CD4-positive, alpha-beta T cell treated with Interleukin-15 for 1 hour (primary cell): ENCODE measurements around the gene AKAP13.

Source experiments
- DNase-seq: peaks from one replicate; pipeline ENCODE4 v3.0.0-alpha.2; 2020

The AKAP13 gene

GRCh38 chr15:85543741-85544155 is 163.3 kb downstream of the AKAP13 start:
- DNase-seq: peak; percentile 63

- DNase-seq: no peak
Observed at GRCh38 chr15:85545185-85545584, 164.8 kb downstream of the AKAP13 start.

DNA sequence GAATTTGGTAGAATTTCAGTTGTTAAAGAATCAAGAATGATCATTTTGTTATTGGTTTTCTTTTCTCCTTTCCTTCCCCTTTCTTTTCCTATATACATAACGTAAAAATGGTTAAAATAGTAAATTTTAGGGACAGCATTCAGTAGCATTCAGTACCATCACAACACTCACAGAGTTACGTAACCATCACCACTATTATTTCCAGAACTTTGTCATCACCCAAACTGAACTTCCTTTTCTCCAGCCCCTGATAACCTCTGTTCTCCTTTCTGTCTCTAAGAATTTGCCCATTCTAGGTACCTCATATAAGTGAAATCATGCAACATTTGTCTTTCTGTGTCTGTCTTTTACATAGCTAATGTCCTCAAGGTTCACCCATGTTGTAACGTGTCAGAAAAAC is 165.3 kb downstream of the AKAP13 start:
- no peak for DNase-seq

DNA sequence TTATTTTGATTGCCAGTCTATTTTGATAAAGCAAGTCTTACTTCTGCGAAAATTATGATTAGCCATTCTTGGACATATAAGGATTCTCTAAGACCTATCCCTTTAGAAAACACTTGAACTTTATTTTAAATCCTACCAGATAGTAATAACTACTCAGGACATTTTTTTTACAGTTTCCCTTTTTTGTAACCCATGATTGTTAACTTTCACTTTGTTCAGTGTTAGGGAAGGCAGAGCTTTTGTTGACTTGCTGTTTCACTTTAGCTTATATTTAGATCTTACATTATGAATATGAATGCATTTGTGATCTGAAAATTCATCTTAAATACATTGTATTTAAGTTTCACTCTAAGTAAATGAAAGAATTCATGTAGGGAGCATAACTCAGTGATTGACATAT is 167.0 kb downstream of the AKAP13 start:
- DNase-seq: no peak

GRCh38 chr15:85550283-85550682 is 169.9 kb downstream of the AKAP13 start:
- DNase-seq: no peak

- no peak for DNase-seq
Observed at GRCh38 chr15:85551221-85551832, 170.9 kb downstream of the AKAP13 start.

DNA sequence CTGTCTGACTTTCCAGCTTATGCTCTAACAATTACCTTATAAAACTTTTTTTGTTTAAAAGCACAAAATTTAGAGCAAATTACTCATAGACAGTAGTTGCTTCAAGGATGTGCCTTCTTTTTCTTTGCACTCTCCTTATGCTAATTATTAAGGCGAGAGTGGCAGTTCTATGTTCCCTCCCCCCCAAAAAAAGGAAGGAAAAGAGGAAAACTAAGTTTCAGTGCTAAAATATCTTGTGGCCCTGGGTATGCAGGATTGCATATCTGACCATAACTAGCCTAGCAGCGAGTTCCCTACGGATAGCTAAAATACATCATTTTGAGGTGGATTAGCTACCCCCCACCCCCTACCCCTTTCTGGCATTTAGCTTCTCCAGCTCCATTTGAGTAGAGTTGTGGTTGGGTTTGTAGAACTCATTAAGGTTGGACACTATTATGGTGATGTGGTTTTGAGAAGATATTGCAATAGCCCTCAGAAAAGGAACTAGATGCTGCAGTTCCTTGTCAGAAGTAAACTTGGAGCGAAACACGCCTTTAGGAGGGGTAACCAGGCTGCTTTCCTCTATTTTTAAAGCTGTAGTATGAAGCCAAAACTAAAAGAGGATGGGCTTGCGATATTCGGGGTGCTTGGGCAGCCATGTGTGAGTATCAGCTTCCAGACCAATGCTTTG is 174.6 kb downstream of the AKAP13 start:
- DNase-seq: no peak

DNA sequence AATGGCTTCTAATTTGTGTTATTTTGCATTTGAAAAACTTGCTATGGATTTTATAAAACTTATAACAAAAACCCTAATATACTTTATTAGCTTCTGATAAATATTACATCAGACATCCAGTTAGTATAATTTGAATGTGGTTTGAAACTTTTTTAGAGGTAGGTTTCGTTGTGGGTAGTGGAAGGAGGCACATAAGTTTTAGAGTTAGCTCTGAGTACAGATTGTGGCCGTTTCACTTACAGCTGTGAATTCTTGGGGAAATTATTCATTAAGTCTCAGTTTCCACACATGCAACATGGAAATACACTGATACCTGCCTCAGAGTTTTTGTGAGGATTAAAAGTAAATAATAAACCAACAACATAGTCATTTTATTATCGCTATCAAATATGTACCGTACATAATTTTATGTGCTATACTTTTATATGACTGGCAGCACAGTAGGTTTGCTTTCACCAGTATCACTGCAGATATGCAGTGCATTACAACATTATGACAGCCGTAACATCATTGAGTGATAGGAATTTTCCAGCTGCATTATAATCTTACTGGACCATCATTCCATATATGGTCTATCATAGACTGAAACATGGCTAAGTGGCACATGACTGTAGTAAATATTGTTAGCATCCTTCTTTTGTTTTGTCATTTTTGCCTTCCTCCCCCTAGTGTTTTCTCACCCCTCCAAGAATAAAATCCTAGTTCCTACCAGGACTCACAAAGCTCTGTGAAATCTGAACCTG is 175.6 kb downstream of the AKAP13 start:
- DNase-seq: no peak

DNA sequence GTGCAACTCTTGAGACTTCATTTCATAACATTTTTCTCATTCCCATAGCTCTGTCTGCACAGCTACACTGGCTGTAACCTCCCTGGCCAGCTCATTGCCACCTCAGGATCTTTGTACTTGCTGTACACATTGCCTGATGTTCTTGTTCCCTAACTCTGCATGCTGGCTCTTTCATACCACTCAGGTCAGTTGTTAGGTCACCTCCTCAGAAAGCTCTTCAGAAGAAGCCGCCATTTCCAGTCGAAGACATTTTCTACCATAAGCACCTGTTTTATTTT is 176.2 kb downstream of the AKAP13 start:
- DNase-seq: no peak

GRCh38 chr15:85557385-85557784 is 177.0 kb downstream of the AKAP13 start:
- no peak for DNase-seq

- no peak for DNase-seq
Observed at GRCh38 chr15:85558848-85559247, 178.4 kb downstream of the AKAP13 start.

DNA sequence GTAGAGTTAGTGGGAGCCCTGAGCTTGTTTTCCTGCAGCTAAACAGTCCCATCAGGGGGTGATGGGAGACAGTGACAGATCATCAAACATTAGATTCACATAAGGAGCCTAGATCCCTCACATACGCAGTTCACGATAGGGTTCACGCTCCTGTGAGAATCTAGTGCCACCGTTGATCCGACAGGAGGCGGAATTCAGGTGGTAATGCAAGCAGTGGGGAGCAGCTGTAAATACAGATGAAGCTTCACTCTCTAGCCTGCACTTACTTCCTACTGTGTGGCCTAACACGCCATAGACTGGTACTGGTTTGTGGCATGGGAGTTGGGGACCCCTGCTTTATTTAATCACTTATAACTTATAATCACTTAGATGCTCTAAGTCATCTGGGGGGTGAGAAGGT is 179.1 kb downstream of the AKAP13 start:
- no peak for DNase-seq

DNA sequence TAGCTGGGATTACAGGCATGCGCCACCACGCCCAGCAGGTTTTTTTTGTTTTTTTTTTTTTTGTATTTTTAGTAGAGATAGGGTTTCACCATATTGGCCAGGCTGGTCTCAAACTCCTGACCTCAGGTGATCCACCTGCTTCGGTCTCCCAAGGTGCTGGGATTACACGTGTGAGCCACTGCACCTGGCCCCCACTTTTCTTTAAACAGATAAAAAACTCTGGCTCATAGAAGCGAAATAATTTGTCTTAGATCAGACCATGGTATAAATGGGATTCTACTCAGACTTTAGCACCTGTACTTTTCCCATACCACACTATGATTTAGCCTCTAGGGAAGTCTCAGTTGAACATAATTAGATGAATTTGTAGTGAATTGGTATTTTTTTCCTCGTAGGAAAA is 182.4 kb downstream of the AKAP13 start:
- no peak for DNase-seq

DNA sequence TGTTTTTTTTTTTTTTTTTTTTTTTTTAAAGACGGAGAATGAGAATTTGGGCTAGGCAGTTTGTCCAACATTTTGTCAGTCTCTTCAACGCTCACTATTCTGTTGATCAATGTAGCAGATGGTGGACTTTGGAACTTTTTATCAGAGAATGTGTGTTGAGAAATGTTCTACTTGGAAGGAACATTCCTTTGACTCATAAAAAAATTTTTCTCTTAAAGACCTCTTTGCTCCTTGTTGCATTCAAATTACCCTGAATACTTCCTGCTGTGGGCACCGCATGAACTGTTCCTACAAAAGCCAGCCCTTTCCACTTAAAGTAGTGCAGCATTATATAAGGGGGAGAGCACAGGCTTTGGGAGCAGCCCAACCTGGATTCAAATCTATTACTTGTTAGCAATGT is 182.9 kb downstream of the AKAP13 start:
- no peak for DNase-seq

DNA sequence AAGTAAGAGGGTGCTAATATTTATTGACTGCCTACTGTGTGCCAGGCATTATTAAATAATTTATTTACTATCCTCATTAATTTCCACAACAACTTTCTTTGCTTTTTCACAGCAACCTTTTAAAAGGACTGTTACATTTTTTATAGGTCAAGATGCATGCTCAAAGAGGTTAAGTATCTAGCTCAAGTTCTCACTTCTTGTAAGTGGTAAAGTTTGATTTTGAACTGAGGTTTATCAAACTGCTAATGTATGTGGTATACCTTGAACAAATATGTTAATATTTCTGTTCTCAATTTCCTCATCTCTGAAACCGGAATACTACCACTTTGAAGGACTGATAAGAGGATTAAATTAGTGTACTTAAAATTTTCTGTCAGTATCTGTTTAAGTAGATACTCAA is 183.3 kb downstream of the AKAP13 start:
- no peak for DNase-seq

GRCh38 chr15:85564686-85565085 is 184.3 kb downstream of the AKAP13 start:
- DNase-seq: no peak

DNA sequence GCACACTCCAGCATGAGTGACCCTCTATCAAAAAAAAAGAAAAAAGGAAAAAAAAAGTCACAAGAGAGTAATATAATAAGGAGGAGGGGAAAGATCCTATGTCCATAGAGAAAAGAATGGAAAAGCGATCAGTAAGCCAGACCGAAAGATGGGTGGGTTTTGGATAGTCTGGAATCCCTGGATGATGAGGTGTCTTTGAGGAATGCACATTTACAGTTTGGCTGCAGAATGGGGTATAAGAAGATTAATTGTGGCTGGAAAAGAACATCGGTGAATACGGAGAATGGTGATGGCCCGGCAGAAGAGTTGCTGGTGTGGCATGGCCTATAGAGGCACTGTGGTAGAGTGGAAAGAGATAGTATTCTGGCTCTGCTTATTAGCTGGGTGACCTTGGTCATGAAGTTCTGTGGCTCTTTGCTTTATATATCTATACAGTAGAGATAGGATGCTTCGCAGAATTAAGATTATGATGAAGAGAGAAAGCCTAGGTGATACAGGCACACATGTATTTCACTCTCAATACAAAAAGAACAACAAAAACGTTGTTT is 187.9 kb downstream of the AKAP13 start:
- no peak for DNase-seq

DNA sequence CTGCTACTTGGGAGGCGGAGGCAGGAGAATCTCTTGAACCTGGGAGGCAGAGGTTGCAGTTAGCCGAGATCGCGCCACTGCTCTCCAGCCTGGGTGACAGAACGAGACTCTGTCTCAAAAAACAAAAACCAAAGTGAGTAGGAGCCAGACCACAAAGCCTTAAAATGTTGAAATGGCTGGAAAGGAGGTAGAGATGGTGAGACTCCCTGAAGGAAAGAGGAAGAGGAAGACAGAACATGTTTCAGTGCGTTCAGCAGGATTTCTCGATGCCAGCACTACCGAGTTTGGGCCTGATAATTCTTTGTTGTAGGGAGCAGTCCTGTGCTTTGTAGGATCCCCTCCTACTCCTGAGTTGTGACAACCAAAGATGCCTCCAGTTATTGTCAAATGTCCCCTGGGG is 189.9 kb downstream of the AKAP13 start:
- DNase-seq: no peak

- no peak for DNase-seq
Observed at GRCh38 chr15:85571780-85572179, 191.4 kb downstream of the AKAP13 start.

GRCh38 chr15:85576392-85576791 is 196.0 kb downstream of the AKAP13 start:
- DNase-seq: no peak

GRCh38 chr15:85578941-85579701 is 198.7 kb downstream of the AKAP13 start:
- no peak for DNase-seq

DNA sequence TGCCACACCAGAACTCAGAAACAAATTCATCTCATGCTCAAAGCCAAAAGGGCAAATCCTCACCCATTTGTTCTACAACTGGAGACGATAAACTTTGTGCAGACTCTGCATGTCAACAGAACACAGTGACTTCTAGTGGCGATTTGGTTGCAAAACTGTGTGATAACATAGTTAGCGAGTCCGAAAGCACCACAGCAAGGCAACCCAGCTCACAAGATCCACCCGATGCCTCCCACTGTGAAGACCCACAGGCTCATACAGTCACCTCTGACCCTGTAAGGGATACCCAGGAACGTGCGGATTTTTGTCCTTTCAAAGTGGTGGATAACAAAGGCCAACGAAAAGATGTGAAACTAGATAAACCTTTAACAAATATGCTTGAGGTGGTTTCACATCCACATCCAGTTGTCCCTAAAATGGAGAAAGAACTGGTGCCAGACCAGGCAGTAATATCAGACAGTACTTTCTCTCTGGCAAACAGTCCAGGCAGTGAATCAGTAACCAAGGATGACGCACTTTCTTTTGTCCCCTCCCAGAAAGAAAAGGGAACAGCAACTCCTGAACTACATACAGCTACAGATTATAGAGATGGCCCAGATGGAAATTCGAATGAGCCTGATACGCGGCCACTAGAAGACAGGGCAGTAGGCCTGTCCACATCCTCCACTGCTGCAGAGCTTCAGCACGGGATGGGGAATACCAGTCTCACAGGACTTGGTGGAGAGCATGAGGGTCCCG is 199.7 kb downstream of the AKAP13 start:
- peak; percentile 51 for DNase-seq

- DNase-seq: peak; percentile 80
Observed at GRCh38 chr15:85580879-85581278, 200.5 kb downstream of the AKAP13 start.
